Measurements from ENCODE around the gene DECR2.
"Not testable (repeated sequence)": the region's sequence is repeated elsewhere in the genome, so short reads cannot be mapped to it uniquely, and the experiment has no call there.

The DECR2 gene

GRCh38 chr16:415170-415498, 13.4 kb downstream of the DECR2 start:
- H3K4me1 ChIP-seq (ENCODE audit: control insufficient read depth, insufficient read depth, low read length); H3K27ac ChIP-seq (ENCODE audit: extremely low read depth, low read depth, low read length); H3K9me3 ChIP-seq (ENCODE audit: control insufficient read depth, insufficient read depth, low read depth, low read length); CTCF ChIA-PET; H3K4me3 ChIP-seq (ENCODE audit: low read depth, low read length); POLR2A ChIA-PET: not testable (repeated sequence)
- 0 out of 2 replicates have a peak, but pooled peaks have one; percentile 18 for TF ChIP-seq ZNF560 (tag by site-specific recombination; IDR thresholded peaks at IDR 0.05; ENCODE audit: borderline replicate concordance)
- peak; percentile 77 for TF ChIP-seq ZNF266 (tag by site-specific recombination; IDR thresholded peaks at IDR 0.05; ENCODE audit: low read depth)
- TF ChIP-seq ZNF518A (tag by site-specific recombination; conservative IDR thresholded peaks at IDR 0.05; ENCODE audit: low read depth) = peak; percentile 77
- 0 out of 2 replicates have a peak, but pooled peaks have one; percentile 37 for TF ChIP-seq ZXDB (tag by site-specific recombination; IDR thresholded peaks at IDR 0.05)
- TF ChIP-seq ZNF654 (tag by site-specific recombination; IDR thresholded peaks at IDR 0.05; ENCODE audit: low read depth) = peak; percentile 18; the same call in 1 of the 2 replicates
- peak; percentile 56; the same call in 1 of the 2 replicates for TF ChIP-seq ZBTB11 (tag by site-specific recombination; conservative IDR thresholded peaks at IDR 0.05; ENCODE audit: low read depth)
- 0 out of 2 replicates have a peak, but pooled peaks have one; percentile 23 for TF ChIP-seq SP3 (tag by site-specific recombination; IDR thresholded peaks at IDR 0.05)
- TF ChIP-seq REST (tag by site-specific recombination; IDR thresholded peaks at IDR 0.05) = peak; percentile 50
- peak; percentile 64 for TF ChIP-seq ZNF426 (tag by site-specific recombination; IDR thresholded peaks at IDR 0.05)
- 0 out of 2 replicates have a peak, but pooled peaks have one; percentile 34 for TF ChIP-seq ZNF292 (tag by site-specific recombination; IDR thresholded peaks at IDR 0.05; ENCODE audit: borderline replicate concordance, low read depth)
- TF ChIP-seq ZNF664 (tag by site-specific recombination; IDR thresholded peaks at IDR 0.05) = peak; percentile 46; the same call in 1 of the 2 replicates
- 0 out of 2 replicates have a peak, but pooled peaks have one; percentile 32 for TF ChIP-seq RBAK (tag by site-specific recombination; IDR thresholded peaks at IDR 0.05)
- 0 out of 2 replicates have a peak, but pooled peaks have one; percentile 33 for TF ChIP-seq ZNF404 (tag by site-specific recombination; IDR thresholded peaks at IDR 0.05)
- TF ChIP-seq ZNF433 (tag by site-specific recombination; IDR thresholded peaks at IDR 0.05; ENCODE audit: low read depth) = peak; percentile 40; the same call in 1 of the 2 replicates
- TF ChIP-seq ZNF202 (tag by site-specific recombination; IDR thresholded peaks at IDR 0.05; ENCODE audit: borderline replicate concordance) = peak; percentile 41; the same call in 1 of the 2 replicates
- TF ChIP-seq ZNF623 (tag by site-specific recombination; IDR thresholded peaks at IDR 0.05) = peak; percentile 52
- TF ChIP-seq ZNF580 (tag by site-specific recombination; IDR thresholded peaks at IDR 0.05) = 0 out of 2 replicates have a peak, but pooled peaks have one; percentile 22
- peak; percentile 63; the same call in 1 of the 2 replicates for TF ChIP-seq ZNF140 (tag by site-specific recombination; IDR thresholded peaks at IDR 0.05)
- TF ChIP-seq ZNF791 (tag by site-specific recombination; IDR thresholded peaks at IDR 0.05) = 0 out of 2 replicates have a peak, but pooled peaks have one; percentile 27
- peak; percentile 89 for TF ChIP-seq ZNF394 (tag by site-specific recombination; IDR thresholded peaks at IDR 0.05; ENCODE audit: borderline replicate concordance)
- peaks cover 0 to 12% of the 10 kb centered on the region in 2 experiments; a peak in 2 of 3 replicates for H3K36me3 ChIP-seq (ENCODE audit: control insufficient read depth in 2 of 2, insufficient read depth in 1 of 2, low read length in 2 of 2)
